ENCODE results near the gene GNB1.

The GNB1 gene

GRCh38 chr1:1907098-1907736, 16.3 kb upstream of the GNB1 start:
- DNase-seq = no peak

GRCh38 chr1:1906185-1907097, 15.6 kb upstream of the GNB1 start:
- peak; percentile 58 for DNase-seq

GRCh38 chr1:1903224-1903623, 12.3 kb upstream of the GNB1 start:
- DNase-seq = no peak

- no peak for DNase-seq
Measured at GRCh38 chr1:1901641-1902294, 10.9 kb upstream of the GNB1 start.

- no peak for DNase-seq
Measured at GRCh38 chr1:1900883-1901640, 10.2 kb upstream of the GNB1 start.

GRCh38 chr1:1899967-1900327, 9.1 kb upstream of the GNB1 start:
- no peak for DNase-seq

- DNase-seq = no peak
Measured at GRCh38 chr1:1899266-1899966, 8.5 kb upstream of the GNB1 start.

- no peak for DNase-seq
Measured at GRCh38 chr1:1898246-1898933, 7.5 kb upstream of the GNB1 start.

GRCh38 chr1:1895456-1896336, 4.8 kb upstream of the GNB1 start:
- no peak for DNase-seq

- no peak for DNase-seq
Measured at GRCh38 chr1:1895060-1895418, 4.2 kb upstream of the GNB1 start.

GRCh38 chr1:1894354-1895059, 3.6 kb upstream of the GNB1 start:
- DNase-seq = no peak

GRCh38 chr1:1893997-1894353, 3.1 kb upstream of the GNB1 start:
- DNase-seq = no peak

- no peak for DNase-seq
Measured at GRCh38 chr1:1893291-1893985, 2.6 kb upstream of the GNB1 start.

- DNase-seq = no peak
Measured at GRCh38 chr1:1892763-1893120, 1.9 kb upstream of the GNB1 start.

GRCh38 chr1:1892079-1892762, 1.3 kb upstream of the GNB1 start:
- no peak for DNase-seq

- DNase-seq = peak; percentile 86
Measured at GRCh38 chr1:1891349-1892078, 627 bp upstream of the GNB1 start.

GRCh38 chr1:1889847-1890505, 911 bp downstream of the GNB1 start:
- DNase-seq = peak; percentile 35
